GM19467 (cell line): ENCODE results near the gene SYNRG.

Experiments used
- ATAC-seq: cut with Tn5 transposase; IDR thresholded peaks from one replicate; pipeline ENCODE4 v1.9.1; 2021; ENCODE audit warnings: mild to moderate bottlenecking, moderate library complexity; ENCODE audit not compliant: unreplicated experiment

Gene SYNRG

GRCh38 chr17:37476431-37477120 lies 132.6 kb downstream of the SYNRG start:
- ATAC-seq: no peak

- no peak for ATAC-seq
Measured at GRCh38 chr17:37475731-37476420, 133.3 kb downstream of the SYNRG start.

GRCh38 chr17:37470181-37470580 lies 139.0 kb downstream of the SYNRG start:
- ATAC-seq: no peak

GRCh38 chr17:37466471-37466870 lies 142.7 kb downstream of the SYNRG start:
- ATAC-seq: no peak

GRCh38 chr17:37465069-37465616 lies 144.1 kb downstream of the SYNRG start:
- no peak for ATAC-seq
